Neural progenitor cell (in vitro differentiated cells): ENCODE results near the gene GXYLT2.

Experiments
- CTCF ChIP-seq: fragments of 200-600 bp; sonication (generic); IDR thresholded peaks from 2 replicates; pipeline ENCODE4 v1.5.1; 2017; ENCODE audit warnings: antibody characterized with exemption, mild to moderate bottlenecking
- EZH2 ChIP-seq: fragments of 200-600 bp; sonication (generic); IDR thresholded peaks from 2 replicates; pipeline ENCODE4 v1.6.1; 2017; ENCODE audit warnings: antibody characterized with exemption, mild to moderate bottlenecking, moderate library complexity

- TF ChIP-seq CTCF (no peak), EZH2 (no peak)
These were observed 63.4 kb downstream of the GXYLT2 start for GRCh38 chr3:72951259-72951722.
